H9 (cell line): Measurements from ENCODE around the gene CRABP1. TPM values are rescaled to one million over a fixed set of nuclear protein-coding genes. Genes with fewer than 3 reads are reported as not detected.
A peak's percentile ranks its signal among the peaks of the same experiment; 100 is the strongest.

Source experiments
- DNase-seq: peaks from one replicate; pipeline ENCODE4 v3.0.0-alpha.2; 2017
- H2AFZ ChIP-seq: one replicate; pipeline ENCODE4 v1.6.1; 2013; ENCODE audit warnings: mild to moderate bottlenecking, low read length, control low read depth, moderate library complexity
- H2AK5ac ChIP-seq: 2 replicates; pipeline ENCODE4 v1.6.1; 2013; ENCODE audit warnings: low read length, control low read depth, mixed read lengths; ENCODE audit not compliant: insufficient read length
- H2BK120ac ChIP-seq: one replicate; pipeline ENCODE4 v1.6.1; 2013; ENCODE audit warnings: low read depth, mild to moderate bottlenecking, low read length, control low read depth, inconsistent platforms; ENCODE audit not compliant: poor library complexity, severe bottlenecking
- H2BK12ac ChIP-seq: 2 replicates; pipeline ENCODE4 v1.6.1; 2013; ENCODE audit warnings: low read length, control low read depth, mixed read lengths, low read depth; ENCODE audit not compliant: insufficient read length
- H2BK15ac ChIP-seq: 2 replicates; pipeline ENCODE4 v1.6.1; 2013; ENCODE audit warnings: low read depth, low read length, control low read depth
- H2BK20ac ChIP-seq: one replicate; pipeline ENCODE4 v1.6.1; 2013; ENCODE audit warnings: low read depth, mild to moderate bottlenecking, low read length, control low read depth, inconsistent platforms; ENCODE audit not compliant: poor library complexity, severe bottlenecking
- H2BK5ac ChIP-seq: 2 replicates; pipeline ENCODE4 v1.6.1; 2013; ENCODE audit warnings: low read length, control low read depth, mixed read lengths; ENCODE audit not compliant: insufficient read length
- H3K14ac ChIP-seq: 2 replicates; pipeline ENCODE4 v1.6.1; 2013; ENCODE audit warnings: low read length, control low read depth; ENCODE audit not compliant: insufficient read depth
- H3K18ac ChIP-seq: 2 replicates; pipeline ENCODE4 v1.6.1; 2013; ENCODE audit warnings: low read depth, mild to moderate bottlenecking, mixed read lengths, low read length, control low read depth; ENCODE audit not compliant: insufficient read length
- H3K23ac ChIP-seq: 2 replicates; pipeline ENCODE4 v1.6.1; 2013; ENCODE audit warnings: low read length, control low read depth, mixed read lengths, low read depth; ENCODE audit not compliant: insufficient read length
- H3K23me2 ChIP-seq: 2 replicates; pipeline ENCODE4 v1.6.1; 2013; ENCODE audit warnings: low read depth, mild to moderate bottlenecking, mixed read lengths, low read length, control low read depth; ENCODE audit not compliant: insufficient read length, poor library complexity, severe bottlenecking
- H3K27ac ChIP-seq: 2 replicates; pipeline ENCODE4 v1.5.1; 2013; ENCODE audit warnings: low read length, control low read depth, mixed read lengths, low read depth; ENCODE audit not compliant: insufficient read length
- H3K27me3 ChIP-seq: 2 replicates; pipeline ENCODE4 v1.6.1; 2013; ENCODE audit warnings: low read length, control low read depth, inconsistent platforms; ENCODE audit not compliant: insufficient read depth
- H3K4ac ChIP-seq: 2 replicates; pipeline ENCODE4 v1.6.1; 2013; ENCODE audit warnings: low read depth, mild to moderate bottlenecking, control low read depth, inconsistent platforms, low read length, moderate library complexity
- H3K4me1 ChIP-seq: 2 replicates; pipeline ENCODE4 v1.6.1; 2013; ENCODE audit warnings: low read length, control low read depth, inconsistent platforms; ENCODE audit not compliant: insufficient read depth
- H3K4me2 ChIP-seq: 2 replicates; pipeline ENCODE4 v1.6.1; 2013; ENCODE audit warnings: low read length, control low read depth, mixed read lengths; ENCODE audit not compliant: insufficient read length, insufficient read depth
- H3K56ac ChIP-seq: 2 replicates; pipeline ENCODE4 v1.6.1; 2013; ENCODE audit warnings: low read depth, mild to moderate bottlenecking, mixed read lengths, low read length, control low read depth; ENCODE audit not compliant: insufficient read length
- H3K79me1 ChIP-seq: 2 replicates; pipeline ENCODE4 v1.6.1; 2013; ENCODE audit warnings: low read depth, mild to moderate bottlenecking, moderate library complexity, low read length, control low read depth, inconsistent platforms; ENCODE audit not compliant: insufficient read depth, poor library complexity, severe bottlenecking
- H3K79me2 ChIP-seq: 2 replicates; pipeline ENCODE4 v1.6.1; 2013; ENCODE audit warnings: low read length, control low read depth, inconsistent platforms; ENCODE audit not compliant: insufficient read depth
- H3K9ac ChIP-seq: 2 replicates; pipeline ENCODE4 v1.6.1; 2013; ENCODE audit warnings: low read length, control low read depth, mixed read lengths; ENCODE audit not compliant: insufficient read length; ENCODE audit errors: extremely low read depth
- H3K9me3 ChIP-seq: one replicate; pipeline ENCODE4 v1.6.1; 2013; ENCODE audit warnings: low read depth, low read length, inconsistent platforms; ENCODE audit not compliant: control insufficient read depth
- H3T11ph ChIP-seq: one replicate; pipeline ENCODE4 v1.6.1; 2013; ENCODE audit warnings: mild to moderate bottlenecking, low read length, control low read depth, inconsistent platforms
- H4K20me1 ChIP-seq: one replicate; pipeline ENCODE4 v1.6.1; 2013; ENCODE audit not compliant: control insufficient read depth, insufficient read length, insufficient read depth
- H4K5ac ChIP-seq: 2 replicates; pipeline ENCODE4 v1.6.1; 2013; ENCODE audit warnings: low read depth, mild to moderate bottlenecking, mixed read lengths, low read length, control low read depth; ENCODE audit not compliant: insufficient read length
- H4K8ac ChIP-seq: replicated peaks from 2 replicates; pipeline ENCODE4 v1.6.1; 2013; ENCODE audit warnings: low read length, control low read depth, mixed read lengths, low read depth; ENCODE audit not compliant: insufficient read length
- H4K91ac ChIP-seq: 2 replicates; pipeline ENCODE4 v1.6.1; 2013; ENCODE audit warnings: low read depth, mild to moderate bottlenecking, moderate library complexity, mixed read lengths, low read length, control low read depth; ENCODE audit not compliant: insufficient read length
- H3K27ac Mint-ChIP-seq, 3 experiments: 2 replicates in 2 of 3; 3 replicates in 1 of 3; pipeline ENCODE4 v1.8.0; 2020 to 2021; ENCODE audit warnings: mixed read lengths in 3 of 3, mild to moderate bottlenecking in 1 of 3, moderate library complexity in 1 of 3
- H3K27me3 Mint-ChIP-seq: 2 replicates; pipeline ENCODE4 v1.8.0; 2021; ENCODE audit warnings: low read depth, mild to moderate bottlenecking, moderate library complexity, mixed read lengths
- H3K36me3 Mint-ChIP-seq, 3 experiments: 2 replicates in 2 of 3; 3 replicates in 1 of 3; pipeline ENCODE4 v1.8.0; 2020 to 2021; ENCODE audit warnings: low read depth in 3 of 3, mixed read lengths in 3 of 3; ENCODE audit not compliant: insufficient read depth in 1 of 3
- H3K4me1 Mint-ChIP-seq, 2 experiments: 2 replicates each; pipeline ENCODE4 v1.8.0; 2020; ENCODE audit warnings: mixed read lengths in 2 of 2
- H3K4me3 Mint-ChIP-seq, 2 experiments: 2 replicates in 1 of 2; 3 replicates in 1 of 2; pipeline ENCODE4 v1.8.0; 2020 to 2021; ENCODE audit warnings: mild to moderate bottlenecking in 2 of 2, mixed read lengths in 2 of 2, moderate library complexity in 1 of 2
- H3K9me3 Mint-ChIP-seq, 2 experiments: 2 replicates in 1 of 2; 3 replicates in 1 of 2; pipeline ENCODE4 v1.8.0; 2020; ENCODE audit warnings: mild to moderate bottlenecking in 2 of 2, mixed read lengths in 2 of 2, moderate library complexity in 1 of 2
- WGBS: extraction: QIAGEN DNeasy Blood & Tissue Kit; methylation state at CpG from one replicate; pipeline ENCODE4 v1.1.7; 2013; ENCODE audit warnings: missing lambda C conversion rate, low lambda C conversion rate, mixed read lengths; ENCODE audit not compliant: insufficient read length; ENCODE audit errors: extremely low coverage; 5-methylcytosine and 5-hydroxymethylcytosine counted together
- total RNA-seq: library from RNA; stranded (reverse); gene quantifications from 2 replicates; pipeline ENCODE4 v1.2.1, GENCODE V29; 2021
- TF ChIP-seq, protein P1 (sequence below): fragments of 200-600 bp; sonication (generic); conservative IDR thresholded peaks from 3 replicates; pipeline ENCODE4 v1.8.0; 2021; ENCODE audit warnings: antibody characterized with exemption, mild to moderate bottlenecking

Gene CRABP1
- total RNA-seq, 1 experiment from 2014 or later: 93.1 TPM

GRCh38 chr15:78299101-78299930, 40.8 kb upstream of the CRABP1 start, which contains the start of gene SKIC8:
TSS of gene SKIC8 (minus strand) at chr15:78299609. CDS start at chr15:78295686, 3,923 bp downstream.
- Histone ChIP-seq H3K56ac (no peak within 1 kb of the TSS), H3K79me2 (peaks cover 5% of the 10 kb centered on the region; the same call in 1 of the 2 replicates), H2AK5ac (no peak within 1 kb of the TSS), H3K4ac (no peak within 1 kb of the TSS), H3K27me3 (no peaks in the 10 kb centered on the region), H3K9ac (peak within 1 kb of the TSS; percentile 88), H2AFZ (no peak within 1 kb of the TSS), H2BK15ac (no peak within 1 kb of the TSS), H4K91ac (no peak within 1 kb of the TSS), H2BK12ac (no peak within 1 kb of the TSS), H3K9me3 (no peaks in the 10 kb centered on the region), H3K23me2 (peaks cover 6% of the 10 kb centered on the region), H2BK5ac (no peak within 1 kb of the TSS), H4K8ac (no peak within 1 kb of the TSS), H3K18ac (peak within 1 kb of the TSS; percentile 53), H2BK120ac (no peak within 1 kb of the TSS), H3K14ac (0 out of 2 replicates have a peak within 1 kb of the TSS, but pooled peaks have one; percentile 69), H3T11ph (no peak within 1 kb of the TSS), H3K27ac (no peak within 1 kb of the TSS), H2BK20ac (no peak within 1 kb of the TSS), H3K4me2 (peak within 1 kb of the TSS; percentile 97), H3K79me1 (no peaks in the 10 kb centered on the region), H4K20me1 (no peaks in the 10 kb centered on the region), H3K23ac (no peak within 1 kb of the TSS), H3K4me1 (no peaks in the 10 kb centered on the region), H4K5ac (peak within 1 kb of the TSS; percentile 7)
- WGBS: no CpG with 5 or more reads among the region's 55 CpGs
- peak within 1 kb of the TSS; percentile 89 to 97 (median 91); a peak in 6 of 7 replicates for H3K27ac Mint-ChIP-seq
- peak; percentile 95 for DNase-seq
- H3K4me3 Mint-ChIP-seq: peak within 1 kb of the TSS; percentile 98
- H3K36me3 Mint-ChIP-seq: peaks cover 0 to 3% (median 3%) of the 10 kb centered on the region in 3 experiments; a peak in 2 of 7 replicates
- peaks cover 5 to 13% of the 10 kb centered on the region in 2 experiments for H3K4me1 Mint-ChIP-seq
- H3K27me3 Mint-ChIP-seq: peaks cover 18% of the 10 kb centered on the region
- TF ChIP-seq, protein P1, sequence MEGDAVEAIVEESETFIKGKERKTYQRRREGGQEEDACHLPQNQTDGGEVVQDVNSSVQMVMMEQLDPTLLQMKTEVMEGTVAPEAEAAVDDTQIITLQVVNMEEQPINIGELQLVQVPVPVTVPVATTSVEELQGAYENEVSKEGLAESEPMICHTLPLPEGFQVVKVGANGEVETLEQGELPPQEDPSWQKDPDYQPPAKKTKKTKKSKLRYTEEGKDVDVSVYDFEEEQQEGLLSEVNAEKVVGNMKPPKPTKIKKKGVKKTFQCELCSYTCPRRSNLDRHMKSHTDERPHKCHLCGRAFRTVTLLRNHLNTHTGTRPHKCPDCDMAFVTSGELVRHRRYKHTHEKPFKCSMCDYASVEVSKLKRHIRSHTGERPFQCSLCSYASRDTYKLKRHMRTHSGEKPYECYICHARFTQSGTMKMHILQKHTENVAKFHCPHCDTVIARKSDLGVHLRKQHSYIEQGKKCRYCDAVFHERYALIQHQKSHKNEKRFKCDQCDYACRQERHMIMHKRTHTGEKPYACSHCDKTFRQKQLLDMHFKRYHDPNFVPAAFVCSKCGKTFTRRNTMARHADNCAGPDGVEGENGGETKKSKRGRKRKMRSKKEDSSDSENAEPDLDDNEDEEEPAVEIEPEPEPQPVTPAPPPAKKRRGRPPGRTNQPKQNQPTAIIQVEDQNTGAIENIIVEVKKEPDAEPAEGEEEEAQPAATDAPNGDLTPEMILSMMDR: no peak
- no peaks in the 10 kb centered on the region for H3K9me3 Mint-ChIP-seq
